HepG2 (cell line): ENCODE measurements around the gene SURF2. TPM values are rescaled to one million over a fixed set of nuclear protein-coding genes. Genes with fewer than 3 reads are reported as not detected.
A peak's percentile ranks its signal among the peaks of the same experiment; 100 is the strongest.

Experiments
- AKAP8 ChIP-seq: sonication (generic); formaldehyde crosslinking; IDR thresholded peaks from 2 replicates; pipeline ENCODE4 v1.5.1; 2020; ENCODE audit warnings: mild to moderate bottlenecking, missing genetic modification reagents
- SCMH1 ChIP-seq: sonication (generic); formaldehyde crosslinking; IDR thresholded peaks from 2 replicates; pipeline ENCODE4 v1.9.0; 2021; ENCODE audit warnings: missing genetic modification reagents, mild to moderate bottlenecking, borderline replicate concordance
- polyA plus RNA-seq, 8 experiments: library from polyadenylated mRNA; depleted of rRNA in 3 of 8; stranded (reverse) in 7 of 8; unstranded in 1 of 8; fragments of >200 nt; fragmentation: Illumina TruSeq in 4 of 8; extraction: Trizol in 4 of 8; gene quantifications; 2 replicates each; pipeline versions ENCODE4 v1.2.1 to v1.2.3, GENCODE V29; 2011 to 2016; ENCODE audit warnings: low read depth in 4 of 8, missing spikeins in 1 of 8, mixed read lengths in 1 of 8; ENCODE audit not compliant: insufficient read depth in 1 of 8
- total RNA-seq, 5 experiments: library from RNA; depleted of rRNA; stranded (reverse); fragments of >200 nt; fragmentation: Illumina TruSeq; extraction: Trizol; gene quantifications; 2 replicates each; pipeline ENCODE4 v1.2.3, GENCODE V29; 2016; ENCODE audit warnings: low read depth in 1 of 5
- TF ChIP-seq, protein P1 (sequence below): sonication (generic); formaldehyde crosslinking; IDR thresholded peaks from 2 replicates; pipeline ENCODE4 v1.4.0; 2020; ENCODE audit warnings: missing genetic modification reagents
- TF ChIP-seq, protein P2 (sequence below): sonication (generic); formaldehyde crosslinking; IDR thresholded peaks from 2 replicates; pipeline ENCODE4 v1.5.1; 2020; ENCODE audit warnings: mild to moderate bottlenecking, missing genetic modification reagents, borderline replicate concordance
- TF ChIP-seq, protein P3 (sequence below): sonication (generic); formaldehyde crosslinking; IDR thresholded peaks from 2 replicates; pipeline ENCODE4 v1.8.1; 2023; ENCODE audit warnings: missing genetic modification reagents, inconsistent platforms, borderline replicate concordance

The SURF2 gene
- total and polyA plus RNA-seq, 2 of the 13 experiments (the other 11 are each of a cell fraction or from before 2014, with no cell fraction given), result 6.3 to 13.6 TPM

- TF ChIP-seq, protein P1, sequence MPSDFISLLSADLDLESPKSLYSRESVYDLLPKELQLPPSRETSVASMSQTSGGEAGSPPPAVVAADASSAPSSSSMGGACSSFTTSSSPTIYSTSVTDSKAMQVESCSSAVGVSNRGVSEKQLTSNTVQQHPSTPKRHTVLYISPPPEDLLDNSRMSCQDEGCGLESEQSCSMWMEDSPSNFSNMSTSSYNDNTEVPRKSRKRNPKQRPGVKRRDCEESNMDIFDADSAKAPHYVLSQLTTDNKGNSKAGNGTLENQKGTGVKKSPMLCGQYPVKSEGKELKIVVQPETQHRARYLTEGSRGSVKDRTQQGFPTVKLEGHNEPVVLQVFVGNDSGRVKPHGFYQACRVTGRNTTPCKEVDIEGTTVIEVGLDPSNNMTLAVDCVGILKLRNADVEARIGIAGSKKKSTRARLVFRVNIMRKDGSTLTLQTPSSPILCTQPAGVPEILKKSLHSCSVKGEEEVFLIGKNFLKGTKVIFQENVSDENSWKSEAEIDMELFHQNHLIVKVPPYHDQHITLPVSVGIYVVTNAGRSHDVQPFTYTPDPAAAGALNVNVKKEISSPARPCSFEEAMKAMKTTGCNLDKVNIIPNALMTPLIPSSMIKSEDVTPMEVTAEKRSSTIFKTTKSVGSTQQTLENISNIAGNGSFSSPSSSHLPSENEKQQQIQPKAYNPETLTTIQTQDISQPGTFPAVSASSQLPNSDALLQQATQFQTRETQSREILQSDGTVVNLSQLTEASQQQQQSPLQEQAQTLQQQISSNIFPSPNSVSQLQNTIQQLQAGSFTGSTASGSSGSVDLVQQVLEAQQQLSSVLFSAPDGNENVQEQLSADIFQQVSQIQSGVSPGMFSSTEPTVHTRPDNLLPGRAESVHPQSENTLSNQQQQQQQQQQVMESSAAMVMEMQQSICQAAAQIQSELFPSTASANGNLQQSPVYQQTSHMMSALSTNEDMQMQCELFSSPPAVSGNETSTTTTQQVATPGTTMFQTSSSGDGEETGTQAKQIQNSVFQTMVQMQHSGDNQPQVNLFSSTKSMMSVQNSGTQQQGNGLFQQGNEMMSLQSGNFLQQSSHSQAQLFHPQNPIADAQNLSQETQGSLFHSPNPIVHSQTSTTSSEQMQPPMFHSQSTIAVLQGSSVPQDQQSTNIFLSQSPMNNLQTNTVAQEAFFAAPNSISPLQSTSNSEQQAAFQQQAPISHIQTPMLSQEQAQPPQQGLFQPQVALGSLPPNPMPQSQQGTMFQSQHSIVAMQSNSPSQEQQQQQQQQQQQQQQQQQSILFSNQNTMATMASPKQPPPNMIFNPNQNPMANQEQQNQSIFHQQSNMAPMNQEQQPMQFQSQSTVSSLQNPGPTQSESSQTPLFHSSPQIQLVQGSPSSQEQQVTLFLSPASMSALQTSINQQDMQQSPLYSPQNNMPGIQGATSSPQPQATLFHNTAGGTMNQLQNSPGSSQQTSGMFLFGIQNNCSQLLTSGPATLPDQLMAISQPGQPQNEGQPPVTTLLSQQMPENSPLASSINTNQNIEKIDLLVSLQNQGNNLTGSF, result no peak
- TF ChIP-seq, protein P2, sequence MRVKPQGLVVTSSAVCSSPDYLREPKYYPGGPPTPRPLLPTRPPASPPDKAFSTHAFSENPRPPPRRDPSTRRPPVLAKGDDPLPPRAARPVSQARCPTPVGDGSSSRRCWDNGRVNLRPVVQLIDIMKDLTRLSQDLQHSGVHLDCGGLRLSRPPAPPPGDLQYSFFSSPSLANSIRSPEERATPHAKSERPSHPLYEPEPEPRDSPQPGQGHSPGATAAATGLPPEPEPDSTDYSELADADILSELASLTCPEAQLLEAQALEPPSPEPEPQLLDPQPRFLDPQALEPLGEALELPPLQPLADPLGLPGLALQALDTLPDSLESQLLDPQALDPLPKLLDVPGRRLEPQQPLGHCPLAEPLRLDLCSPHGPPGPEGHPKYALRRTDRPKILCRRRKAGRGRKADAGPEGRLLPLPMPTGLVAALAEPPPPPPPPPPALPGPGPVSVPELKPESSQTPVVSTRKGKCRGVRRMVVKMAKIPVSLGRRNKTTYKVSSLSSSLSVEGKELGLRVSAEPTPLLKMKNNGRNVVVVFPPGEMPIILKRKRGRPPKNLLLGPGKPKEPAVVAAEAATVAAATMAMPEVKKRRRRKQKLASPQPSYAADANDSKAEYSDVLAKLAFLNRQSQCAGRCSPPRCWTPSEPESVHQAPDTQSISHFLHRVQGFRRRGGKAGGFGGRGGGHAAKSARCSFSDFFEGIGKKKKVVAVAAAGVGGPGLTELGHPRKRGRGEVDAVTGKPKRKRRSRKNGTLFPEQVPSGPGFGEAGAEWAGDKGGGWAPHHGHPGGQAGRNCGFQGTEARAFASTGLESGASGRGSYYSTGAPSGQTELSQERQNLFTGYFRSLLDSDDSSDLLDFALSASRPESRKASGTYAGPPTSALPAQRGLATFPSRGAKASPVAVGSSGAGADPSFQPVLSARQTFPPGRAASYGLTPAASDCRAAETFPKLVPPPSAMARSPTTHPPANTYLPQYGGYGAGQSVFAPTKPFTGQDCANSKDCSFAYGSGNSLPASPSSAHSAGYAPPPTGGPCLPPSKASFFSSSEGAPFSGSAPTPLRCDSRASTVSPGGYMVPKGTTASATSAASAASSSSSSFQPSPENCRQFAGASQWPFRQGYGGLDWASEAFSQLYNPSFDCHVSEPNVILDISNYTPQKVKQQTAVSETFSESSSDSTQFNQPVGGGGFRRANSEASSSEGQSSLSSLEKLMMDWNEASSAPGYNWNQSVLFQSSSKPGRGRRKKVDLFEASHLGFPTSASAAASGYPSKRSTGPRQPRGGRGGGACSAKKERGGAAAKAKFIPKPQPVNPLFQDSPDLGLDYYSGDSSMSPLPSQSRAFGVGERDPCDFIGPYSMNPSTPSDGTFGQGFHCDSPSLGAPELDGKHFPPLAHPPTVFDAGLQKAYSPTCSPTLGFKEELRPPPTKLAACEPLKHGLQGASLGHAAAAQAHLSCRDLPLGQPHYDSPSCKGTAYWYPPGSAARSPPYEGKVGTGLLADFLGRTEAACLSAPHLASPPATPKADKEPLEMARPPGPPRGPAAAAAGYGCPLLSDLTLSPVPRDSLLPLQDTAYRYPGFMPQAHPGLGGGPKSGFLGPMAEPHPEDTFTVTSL (CRISPR knock-in tag), result no peak
- TF ChIP-seq, protein P3, sequence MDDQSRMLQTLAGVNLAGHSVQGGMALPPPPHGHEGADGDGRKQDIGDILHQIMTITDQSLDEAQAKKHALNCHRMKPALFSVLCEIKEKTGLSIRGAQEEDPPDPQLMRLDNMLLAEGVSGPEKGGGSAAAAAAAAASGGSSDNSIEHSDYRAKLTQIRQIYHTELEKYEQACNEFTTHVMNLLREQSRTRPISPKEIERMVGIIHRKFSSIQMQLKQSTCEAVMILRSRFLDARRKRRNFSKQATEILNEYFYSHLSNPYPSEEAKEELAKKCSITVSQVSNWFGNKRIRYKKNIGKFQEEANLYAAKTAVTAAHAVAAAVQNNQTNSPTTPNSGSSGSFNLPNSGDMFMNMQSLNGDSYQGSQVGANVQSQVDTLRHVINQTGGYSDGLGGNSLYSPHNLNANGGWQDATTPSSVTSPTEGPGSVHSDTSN, result no peak
- no peak for TF ChIP-seq SCMH1
- 0 out of 2 replicates have a peak, but pooled peaks have one; percentile 37 for TF ChIP-seq AKAP8 (CRISPR knock-in tag)
Observed at GRCh38 chr9:133394687-133395271, 38.4 kb downstream of the SURF2 start (continued).
